ENCODE data around the gene ALOX5AP.

DNA sequence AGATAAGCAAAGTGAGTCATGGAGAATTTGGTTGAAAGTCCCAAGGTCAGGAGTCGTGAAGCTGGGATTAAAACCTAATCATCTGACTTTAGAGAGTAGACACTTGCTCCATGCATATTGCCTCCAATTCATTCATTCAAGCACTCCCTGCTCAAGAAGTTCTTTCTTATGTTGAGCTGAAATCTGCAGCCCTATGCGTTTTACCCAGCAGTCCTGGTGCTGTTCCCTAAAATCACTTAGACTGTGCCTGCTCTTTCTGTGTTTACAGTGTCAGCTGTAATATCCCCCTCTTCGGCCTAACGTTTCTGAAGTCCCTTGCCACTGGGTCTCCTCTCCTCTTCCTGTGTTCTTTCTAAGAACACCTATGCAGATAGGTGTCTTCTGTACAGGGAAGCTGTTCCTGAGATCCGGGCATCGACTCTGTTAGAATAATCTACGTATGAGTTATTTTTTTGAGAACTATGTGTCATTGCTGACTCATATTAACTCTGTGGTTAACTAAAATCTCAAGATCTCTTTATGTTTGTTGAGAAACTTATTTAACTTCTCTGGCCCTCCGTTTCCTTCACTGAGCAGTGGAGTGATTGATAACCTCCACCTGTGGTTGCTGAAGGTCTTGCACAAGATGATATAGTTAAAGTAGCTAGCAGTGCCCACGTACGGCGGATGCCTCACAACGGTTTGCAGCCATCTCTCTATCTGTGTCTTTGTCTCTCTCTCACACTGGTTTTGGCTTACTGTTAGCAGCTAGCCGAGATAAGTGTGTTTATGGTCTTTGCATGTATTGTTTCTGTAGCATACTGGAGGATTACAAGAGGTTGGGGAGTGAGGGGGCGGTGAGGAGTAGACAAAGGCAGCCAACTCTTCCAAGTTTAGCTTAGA lies 4.7 kb downstream of the ALOX5AP start:
- TF ChIP-seq, protein P1, sequence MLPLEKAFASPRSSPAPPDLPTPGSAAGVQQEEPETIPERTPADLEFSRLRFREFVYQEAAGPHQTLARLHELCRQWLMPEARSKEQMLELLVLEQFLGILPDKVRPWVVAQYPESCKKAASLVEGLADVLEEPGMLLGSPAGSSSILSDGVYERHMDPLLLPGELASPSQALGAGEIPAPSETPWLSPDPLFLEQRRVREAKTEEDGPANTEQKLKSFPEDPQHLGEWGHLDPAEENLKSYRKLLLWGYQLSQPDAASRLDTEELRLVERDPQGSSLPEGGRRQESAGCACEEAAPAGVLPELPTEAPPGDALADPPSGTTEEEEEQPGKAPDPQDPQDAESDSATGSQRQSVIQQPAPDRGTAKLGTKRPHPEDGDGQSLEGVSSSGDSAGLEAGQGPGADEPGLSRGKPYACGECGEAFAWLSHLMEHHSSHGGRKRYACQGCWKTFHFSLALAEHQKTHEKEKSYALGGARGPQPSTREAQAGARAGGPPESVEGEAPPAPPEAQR (CRISPR knock-in tag; IDR thresholded peaks at IDR 0.05) = no peak
- TF ChIP-seq TP53 (CRISPR knock-in tag; IDR thresholded peaks at IDR 0.05) (no peak), ELF4 (CRISPR knock-in tag; IDR thresholded peaks at IDR 0.05; ENCODE audit: low read depth) (no peak), FOXJ3 (CRISPR knock-in tag; IDR thresholded peaks at IDR 0.05; ENCODE audit: borderline replicate concordance) (no peak)
- TF ChIP-seq, protein P2, sequence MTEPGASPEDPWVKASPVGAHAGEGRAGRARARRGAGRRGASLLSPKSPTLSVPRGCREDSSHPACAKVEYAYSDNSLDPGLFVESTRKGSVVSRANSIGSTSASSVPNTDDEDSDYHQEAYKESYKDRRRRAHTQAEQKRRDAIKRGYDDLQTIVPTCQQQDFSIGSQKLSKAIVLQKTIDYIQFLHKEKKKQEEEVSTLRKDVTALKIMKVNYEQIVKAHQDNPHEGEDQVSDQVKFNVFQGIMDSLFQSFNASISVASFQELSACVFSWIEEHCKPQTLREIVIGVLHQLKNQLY (CRISPR knock-in tag; IDR thresholded peaks at IDR 0.05) = no peak
- TF ChIP-seq, protein P3, sequence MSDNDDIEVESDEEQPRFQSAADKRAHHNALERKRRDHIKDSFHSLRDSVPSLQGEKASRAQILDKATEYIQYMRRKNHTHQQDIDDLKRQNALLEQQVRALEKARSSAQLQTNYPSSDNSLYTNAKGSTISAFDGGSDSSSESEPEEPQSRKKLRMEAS (CRISPR knock-in tag; IDR thresholded peaks at IDR 0.05) = no peak
- TF ChIP-seq, protein P4, sequence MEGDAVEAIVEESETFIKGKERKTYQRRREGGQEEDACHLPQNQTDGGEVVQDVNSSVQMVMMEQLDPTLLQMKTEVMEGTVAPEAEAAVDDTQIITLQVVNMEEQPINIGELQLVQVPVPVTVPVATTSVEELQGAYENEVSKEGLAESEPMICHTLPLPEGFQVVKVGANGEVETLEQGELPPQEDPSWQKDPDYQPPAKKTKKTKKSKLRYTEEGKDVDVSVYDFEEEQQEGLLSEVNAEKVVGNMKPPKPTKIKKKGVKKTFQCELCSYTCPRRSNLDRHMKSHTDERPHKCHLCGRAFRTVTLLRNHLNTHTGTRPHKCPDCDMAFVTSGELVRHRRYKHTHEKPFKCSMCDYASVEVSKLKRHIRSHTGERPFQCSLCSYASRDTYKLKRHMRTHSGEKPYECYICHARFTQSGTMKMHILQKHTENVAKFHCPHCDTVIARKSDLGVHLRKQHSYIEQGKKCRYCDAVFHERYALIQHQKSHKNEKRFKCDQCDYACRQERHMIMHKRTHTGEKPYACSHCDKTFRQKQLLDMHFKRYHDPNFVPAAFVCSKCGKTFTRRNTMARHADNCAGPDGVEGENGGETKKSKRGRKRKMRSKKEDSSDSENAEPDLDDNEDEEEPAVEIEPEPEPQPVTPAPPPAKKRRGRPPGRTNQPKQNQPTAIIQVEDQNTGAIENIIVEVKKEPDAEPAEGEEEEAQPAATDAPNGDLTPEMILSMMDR (IDR thresholded peaks at IDR 0.05) = no peak
- TF ChIP-seq, protein P5, sequence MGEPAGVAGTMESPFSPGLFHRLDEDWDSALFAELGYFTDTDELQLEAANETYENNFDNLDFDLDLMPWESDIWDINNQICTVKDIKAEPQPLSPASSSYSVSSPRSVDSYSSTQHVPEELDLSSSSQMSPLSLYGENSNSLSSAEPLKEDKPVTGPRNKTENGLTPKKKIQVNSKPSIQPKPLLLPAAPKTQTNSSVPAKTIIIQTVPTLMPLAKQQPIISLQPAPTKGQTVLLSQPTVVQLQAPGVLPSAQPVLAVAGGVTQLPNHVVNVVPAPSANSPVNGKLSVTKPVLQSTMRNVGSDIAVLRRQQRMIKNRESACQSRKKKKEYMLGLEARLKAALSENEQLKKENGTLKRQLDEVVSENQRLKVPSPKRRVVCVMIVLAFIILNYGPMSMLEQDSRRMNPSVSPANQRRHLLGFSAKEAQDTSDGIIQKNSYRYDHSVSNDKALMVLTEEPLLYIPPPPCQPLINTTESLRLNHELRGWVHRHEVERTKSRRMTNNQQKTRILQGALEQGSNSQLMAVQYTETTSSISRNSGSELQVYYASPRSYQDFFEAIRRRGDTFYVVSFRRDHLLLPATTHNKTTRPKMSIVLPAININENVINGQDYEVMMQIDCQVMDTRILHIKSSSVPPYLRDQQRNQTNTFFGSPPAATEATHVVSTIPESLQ (CRISPR knock-in tag; IDR thresholded peaks at IDR 0.05) = no peak
- TF ChIP-seq, protein P6, sequence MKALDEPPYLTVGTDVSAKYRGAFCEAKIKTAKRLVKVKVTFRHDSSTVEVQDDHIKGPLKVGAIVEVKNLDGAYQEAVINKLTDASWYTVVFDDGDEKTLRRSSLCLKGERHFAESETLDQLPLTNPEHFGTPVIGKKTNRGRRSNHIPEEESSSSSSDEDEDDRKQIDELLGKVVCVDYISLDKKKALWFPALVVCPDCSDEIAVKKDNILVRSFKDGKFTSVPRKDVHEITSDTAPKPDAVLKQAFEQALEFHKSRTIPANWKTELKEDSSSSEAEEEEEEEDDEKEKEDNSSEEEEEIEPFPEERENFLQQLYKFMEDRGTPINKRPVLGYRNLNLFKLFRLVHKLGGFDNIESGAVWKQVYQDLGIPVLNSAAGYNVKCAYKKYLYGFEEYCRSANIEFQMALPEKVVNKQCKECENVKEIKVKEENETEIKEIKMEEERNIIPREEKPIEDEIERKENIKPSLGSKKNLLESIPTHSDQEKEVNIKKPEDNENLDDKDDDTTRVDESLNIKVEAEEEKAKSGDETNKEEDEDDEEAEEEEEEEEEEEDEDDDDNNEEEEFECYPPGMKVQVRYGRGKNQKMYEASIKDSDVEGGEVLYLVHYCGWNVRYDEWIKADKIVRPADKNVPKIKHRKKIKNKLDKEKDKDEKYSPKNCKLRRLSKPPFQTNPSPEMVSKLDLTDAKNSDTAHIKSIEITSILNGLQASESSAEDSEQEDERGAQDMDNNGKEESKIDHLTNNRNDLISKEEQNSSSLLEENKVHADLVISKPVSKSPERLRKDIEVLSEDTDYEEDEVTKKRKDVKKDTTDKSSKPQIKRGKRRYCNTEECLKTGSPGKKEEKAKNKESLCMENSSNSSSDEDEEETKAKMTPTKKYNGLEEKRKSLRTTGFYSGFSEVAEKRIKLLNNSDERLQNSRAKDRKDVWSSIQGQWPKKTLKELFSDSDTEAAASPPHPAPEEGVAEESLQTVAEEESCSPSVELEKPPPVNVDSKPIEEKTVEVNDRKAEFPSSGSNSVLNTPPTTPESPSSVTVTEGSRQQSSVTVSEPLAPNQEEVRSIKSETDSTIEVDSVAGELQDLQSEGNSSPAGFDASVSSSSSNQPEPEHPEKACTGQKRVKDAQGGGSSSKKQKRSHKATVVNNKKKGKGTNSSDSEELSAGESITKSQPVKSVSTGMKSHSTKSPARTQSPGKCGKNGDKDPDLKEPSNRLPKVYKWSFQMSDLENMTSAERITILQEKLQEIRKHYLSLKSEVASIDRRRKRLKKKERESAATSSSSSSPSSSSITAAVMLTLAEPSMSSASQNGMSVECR (CRISPR knock-in tag; IDR thresholded peaks at IDR 0.05; ENCODE audit: borderline replicate concordance) = no peak
- TF ChIP-seq, protein P7, sequence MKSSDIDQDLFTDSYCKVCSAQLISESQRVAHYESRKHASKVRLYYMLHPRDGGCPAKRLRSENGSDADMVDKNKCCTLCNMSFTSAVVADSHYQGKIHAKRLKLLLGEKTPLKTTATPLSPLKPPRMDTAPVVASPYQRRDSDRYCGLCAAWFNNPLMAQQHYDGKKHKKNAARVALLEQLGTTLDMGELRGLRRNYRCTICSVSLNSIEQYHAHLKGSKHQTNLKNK (CRISPR knock-in tag; IDR thresholded peaks at IDR 0.05) = no peak
